SK-N-SH (cell line): ENCODE measurements around the gene KRT6B.

ENCODE experiments used
- EZH2phosphoT487 ChIP-seq: fragments of 200-600 bp; sonication (generic); IDR thresholded peaks from 2 replicates; pipeline ENCODE4 v1.6.1; 2017; ENCODE audit warnings: low read depth, mixed run types, mild to moderate bottlenecking, antibody characterized with exemption, moderate library complexity, borderline replicate concordance
- FOXM1 ChIP-seq: IDR thresholded peaks from 2 replicates; pipeline ENCODE4 v1.4.0; 2012; ENCODE audit warnings: low read depth, mild to moderate bottlenecking
- GABPA ChIP-seq: IDR thresholded peaks from 2 replicates; pipeline ENCODE4 v1.4.0; 2012; ENCODE audit warnings: low read depth, mild to moderate bottlenecking
- RAD21 ChIP-seq: IDR thresholded peaks from 2 replicates; pipeline ENCODE4 v1.6.1; 2012; ENCODE audit warnings: mild to moderate bottlenecking, low read length
- TF ChIP-seq, protein P1 (sequence below): fragments of 200-600 bp; sonication (generic); IDR thresholded peaks from 2 replicates; pipeline ENCODE4 v1.6.1; 2017; ENCODE audit warnings: antibody characterized with exemption, mild to moderate bottlenecking, moderate library complexity
- TF ChIP-seq, protein P2 (sequence below): IDR thresholded peaks from 2 replicates; pipeline ENCODE4 v1.4.0; 2012; ENCODE audit warnings: low read depth

DNA sequence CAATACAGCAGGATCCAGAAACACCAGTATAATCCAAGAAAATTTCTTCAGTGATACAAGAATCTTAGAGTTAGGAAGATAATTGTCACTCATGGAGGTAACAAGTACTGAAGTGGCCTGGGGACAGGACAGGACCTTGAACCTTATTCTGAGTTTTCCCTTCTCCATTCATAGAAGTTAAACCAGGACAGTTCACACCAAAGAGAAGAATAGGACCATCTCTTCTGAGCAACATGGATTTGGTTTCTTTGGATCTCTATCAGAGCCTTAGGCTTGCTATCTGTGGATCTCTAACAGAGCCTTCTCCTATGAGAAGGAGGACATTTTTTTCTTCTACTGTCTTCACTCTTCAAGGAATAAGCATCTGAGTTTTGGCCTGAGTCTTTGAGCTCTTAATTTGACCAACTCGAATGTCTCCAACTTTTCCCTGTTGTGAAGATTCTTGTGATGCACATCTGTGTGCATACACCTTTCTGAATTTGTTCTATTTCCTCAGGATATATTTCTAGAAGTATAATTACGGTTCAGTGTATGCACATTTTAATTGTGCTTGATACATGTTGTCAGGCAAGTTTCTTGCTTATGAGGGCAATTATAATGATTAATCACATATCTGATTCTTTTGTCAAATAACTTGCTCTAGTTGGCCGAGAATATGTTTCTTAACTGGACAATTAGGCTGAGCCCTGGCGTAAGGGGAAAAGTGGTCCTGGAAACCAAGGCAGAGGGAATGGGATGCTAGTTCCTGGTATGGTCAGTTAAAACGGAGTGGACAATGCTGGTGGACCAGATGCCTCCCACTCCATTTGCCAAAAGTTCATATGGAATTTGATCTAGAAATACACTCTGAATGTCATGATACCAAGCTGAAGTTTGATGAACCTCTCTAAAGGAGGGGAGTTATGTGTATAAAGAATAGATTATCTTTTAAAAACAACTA lies 34.5 kb upstream of the KRT6B start:
- TF ChIP-seq, protein P1, sequence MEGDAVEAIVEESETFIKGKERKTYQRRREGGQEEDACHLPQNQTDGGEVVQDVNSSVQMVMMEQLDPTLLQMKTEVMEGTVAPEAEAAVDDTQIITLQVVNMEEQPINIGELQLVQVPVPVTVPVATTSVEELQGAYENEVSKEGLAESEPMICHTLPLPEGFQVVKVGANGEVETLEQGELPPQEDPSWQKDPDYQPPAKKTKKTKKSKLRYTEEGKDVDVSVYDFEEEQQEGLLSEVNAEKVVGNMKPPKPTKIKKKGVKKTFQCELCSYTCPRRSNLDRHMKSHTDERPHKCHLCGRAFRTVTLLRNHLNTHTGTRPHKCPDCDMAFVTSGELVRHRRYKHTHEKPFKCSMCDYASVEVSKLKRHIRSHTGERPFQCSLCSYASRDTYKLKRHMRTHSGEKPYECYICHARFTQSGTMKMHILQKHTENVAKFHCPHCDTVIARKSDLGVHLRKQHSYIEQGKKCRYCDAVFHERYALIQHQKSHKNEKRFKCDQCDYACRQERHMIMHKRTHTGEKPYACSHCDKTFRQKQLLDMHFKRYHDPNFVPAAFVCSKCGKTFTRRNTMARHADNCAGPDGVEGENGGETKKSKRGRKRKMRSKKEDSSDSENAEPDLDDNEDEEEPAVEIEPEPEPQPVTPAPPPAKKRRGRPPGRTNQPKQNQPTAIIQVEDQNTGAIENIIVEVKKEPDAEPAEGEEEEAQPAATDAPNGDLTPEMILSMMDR, result no peak
- no peak for TF ChIP-seq RAD21
- TF ChIP-seq GABPA, result no peak
- TF ChIP-seq, protein P2, sequence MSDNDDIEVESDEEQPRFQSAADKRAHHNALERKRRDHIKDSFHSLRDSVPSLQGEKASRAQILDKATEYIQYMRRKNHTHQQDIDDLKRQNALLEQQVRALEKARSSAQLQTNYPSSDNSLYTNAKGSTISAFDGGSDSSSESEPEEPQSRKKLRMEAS, result no peak
- TF ChIP-seq EZH2phosphoT487, result no peak
- no peak for TF ChIP-seq FOXM1
